GM12875 (cell line): ENCODE measurements around the gene GJA9.
A peak's percentile ranks its signal among the peaks of the same experiment; 100 is the strongest.

ENCODE experiments used
- H3K4me3 ChIP-seq: one replicate; pipeline ENCODE4 v1.5.1; 2011; ENCODE audit warnings: low read depth, low read length, control low read depth
- CTCF ChIP-seq: IDR thresholded peaks from 2 replicates; pipeline ENCODE4 v1.5.1; 2011; ENCODE audit warnings: low read depth, mild to moderate bottlenecking, control low read depth, inconsistent platforms, low read length, moderate library complexity, borderline replicate concordance; ENCODE audit not compliant: insufficient read depth

GJA9 gene

GRCh38 chr1:38875811-38876210, 5.6 kb downstream of the GJA9 start:
- TF ChIP-seq CTCF: no peak
- no peak overlapping the region for H3K4me3 ChIP-seq

GRCh38 chr1:38873027-38873969, 8.1 kb downstream of the GJA9 start, which contains the start of gene MYCBP:
TSS of gene MYCBP (minus strand) at chr1:38873348. CDS start at chr1:38873305, 43 bp downstream.
- TF ChIP-seq CTCF: no peak

GRCh38 chr1:38872401-38873026, 8.9 kb downstream of the GJA9 start:
- TF ChIP-seq CTCF: no peak
- H3K4me3 ChIP-seq: peak overlapping the region; percentile 67

More at GRCh38 chr1:38873027-38873969, 8.1 kb downstream of the GJA9 start, which contains the start of gene MYCBP:
- peak within 1 kb of the TSS; percentile 67 for H3K4me3 ChIP-seq

GRCh38 chr1:38870996-38871395, 10.4 kb downstream of the GJA9 start:
- no peak for TF ChIP-seq CTCF
- H3K4me3 ChIP-seq: no peak overlapping the region

- TF ChIP-seq CTCF: no peak
- no peak overlapping the region for H3K4me3 ChIP-seq
These were observed 14.2 kb downstream of the GJA9 start for GRCh38 chr1:38867208-38867607.

GRCh38 chr1:38865112-38865715, 16.2 kb downstream of the GJA9 start:
- no peak overlapping the region for H3K4me3 ChIP-seq
- TF ChIP-seq CTCF: no peak
